ENCODE data around the gene ZGLP1.

- TF ChIP-seq POLR2A (IDR thresholded peaks at IDR 0.05), result no peak
- no peak for TF ChIP-seq CTCF (IDR thresholded peaks at IDR 0.05 in 4 of 5, conservative IDR thresholded peaks at IDR 0.05 in 1 of 5)
Observed at GRCh38 chr19:10279737-10280442, 29.7 kb downstream of the ZGLP1 start.
